ENCODE data around the gene EZH1.
"Not testable (repeated sequence)": the region's sequence is repeated elsewhere in the genome, so short reads cannot be mapped to it uniquely, and the experiment has no call there.

Gene EZH1

DNA sequence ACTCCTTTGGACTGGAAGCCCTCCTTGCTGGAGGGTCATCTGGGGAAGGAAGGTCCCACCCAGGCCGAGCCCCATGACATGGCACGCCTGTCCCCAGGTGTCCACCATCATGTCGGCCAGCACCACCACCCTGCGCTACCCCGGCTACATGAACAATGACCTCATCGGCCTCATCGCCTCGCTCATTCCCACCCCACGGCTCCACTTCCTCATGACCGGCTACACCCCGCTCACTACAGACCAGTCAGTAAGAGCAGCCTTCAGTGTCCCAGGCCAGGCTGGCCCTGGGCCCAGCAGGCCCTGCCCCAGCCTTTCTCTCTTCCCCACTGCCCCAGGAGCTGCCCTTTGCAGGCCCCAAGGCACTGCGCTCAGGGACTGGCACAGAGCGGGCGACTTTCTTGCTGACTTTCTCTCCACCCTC, 79.2 kb downstream of the EZH1 start:
- DNase-seq, result no peak

DNA sequence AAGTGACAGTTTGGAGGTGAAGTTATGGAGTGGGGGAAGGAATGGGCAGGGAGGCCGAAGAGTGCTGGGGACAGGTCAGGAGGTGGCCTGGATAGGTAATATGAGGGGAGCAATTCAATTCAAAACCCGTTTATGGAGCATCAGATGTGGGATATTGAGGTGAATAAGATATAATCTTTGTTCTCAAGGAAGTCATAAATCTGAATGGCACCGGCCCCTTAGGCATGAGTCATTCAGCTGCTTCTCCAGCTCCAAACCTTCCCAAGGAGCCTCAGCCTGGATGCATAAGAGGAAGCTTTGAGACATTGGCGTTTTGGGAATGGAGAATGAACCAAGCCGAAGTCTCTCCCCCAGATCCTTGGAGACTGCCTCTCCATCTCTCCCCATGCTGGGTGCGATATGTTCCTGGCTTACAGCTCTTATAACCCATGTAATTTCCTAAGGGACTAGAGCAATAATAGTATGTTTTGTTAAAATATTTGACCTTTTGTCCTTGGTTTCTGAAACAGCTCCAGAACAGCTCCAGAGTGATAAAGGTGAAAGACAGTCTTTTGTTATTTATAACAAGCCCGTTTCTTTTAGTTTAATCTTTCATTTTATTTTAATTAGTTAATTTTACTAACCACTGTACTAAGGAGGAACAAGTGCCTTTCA, 84.0 kb downstream of the EZH1 start:
- DNase-seq, result no peak

DNA sequence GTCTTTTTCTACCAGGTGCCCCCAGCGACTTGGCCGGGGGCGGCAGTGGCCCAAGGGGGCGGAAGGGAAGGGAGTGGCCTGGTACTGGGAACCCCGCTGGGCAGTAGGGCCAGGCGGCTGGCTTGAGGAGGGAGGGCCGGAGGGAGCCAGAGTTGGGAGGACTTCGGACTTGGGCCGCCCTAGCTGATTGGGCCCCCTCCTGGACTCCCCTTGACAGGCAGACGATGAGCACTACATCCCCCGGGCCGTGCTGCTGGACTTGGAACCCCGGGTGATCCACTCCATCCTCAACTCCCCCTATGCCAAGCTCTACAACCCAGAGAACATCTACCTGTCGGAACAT, 84.9 kb downstream of the EZH1 start:
- not testable (repeated sequence) for DNase-seq

DNA sequence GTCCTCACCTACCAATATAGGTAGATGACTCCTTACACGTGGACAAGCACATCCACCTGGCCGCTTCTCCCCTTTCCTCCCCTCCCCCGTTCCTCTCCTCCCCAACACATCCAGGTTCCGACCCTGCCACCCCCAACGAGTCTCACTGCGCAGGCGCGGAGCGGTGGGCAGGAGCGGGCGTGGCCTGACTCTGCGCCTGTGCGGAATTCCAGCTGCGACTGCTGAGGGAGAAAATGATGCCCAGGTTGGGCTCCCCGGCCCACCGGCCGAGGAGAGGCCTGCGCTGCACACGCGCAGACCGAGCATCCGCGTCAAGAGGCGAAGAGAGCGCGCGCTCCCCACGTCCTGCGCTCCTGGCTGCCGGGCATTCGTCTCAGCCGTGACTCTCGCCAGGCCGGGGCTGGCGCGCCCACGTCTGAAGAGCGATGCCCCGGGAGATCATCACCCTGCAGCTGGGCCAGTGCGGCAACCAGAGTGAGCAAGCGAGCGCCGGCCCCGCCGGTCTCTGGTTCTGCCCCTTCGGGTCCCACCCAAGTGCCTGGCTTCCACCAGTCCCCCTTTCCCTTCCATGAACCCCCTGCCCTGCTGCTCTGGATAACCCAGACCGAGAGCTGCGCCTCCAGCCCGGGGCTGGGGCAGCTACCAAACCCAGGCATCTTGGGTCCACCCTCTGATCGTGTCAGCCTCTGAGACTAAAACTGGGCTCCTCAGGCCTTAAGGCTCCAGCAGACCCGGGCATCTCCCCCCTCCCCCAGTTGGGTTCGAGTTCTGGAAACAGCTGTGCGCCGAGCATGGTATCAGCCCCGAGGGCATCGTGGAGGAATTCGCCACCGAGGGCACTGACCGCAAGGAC, 85.5 kb downstream of the EZH1 start, which contains the start of gene TUBG2:
Gene TUBG2 (plus strand): TSS at position 206 of the 853 bp plus-strand sequence. CDS start 220 bp downstream, at position 426.
- peak; percentile 78 for DNase-seq

DNA sequence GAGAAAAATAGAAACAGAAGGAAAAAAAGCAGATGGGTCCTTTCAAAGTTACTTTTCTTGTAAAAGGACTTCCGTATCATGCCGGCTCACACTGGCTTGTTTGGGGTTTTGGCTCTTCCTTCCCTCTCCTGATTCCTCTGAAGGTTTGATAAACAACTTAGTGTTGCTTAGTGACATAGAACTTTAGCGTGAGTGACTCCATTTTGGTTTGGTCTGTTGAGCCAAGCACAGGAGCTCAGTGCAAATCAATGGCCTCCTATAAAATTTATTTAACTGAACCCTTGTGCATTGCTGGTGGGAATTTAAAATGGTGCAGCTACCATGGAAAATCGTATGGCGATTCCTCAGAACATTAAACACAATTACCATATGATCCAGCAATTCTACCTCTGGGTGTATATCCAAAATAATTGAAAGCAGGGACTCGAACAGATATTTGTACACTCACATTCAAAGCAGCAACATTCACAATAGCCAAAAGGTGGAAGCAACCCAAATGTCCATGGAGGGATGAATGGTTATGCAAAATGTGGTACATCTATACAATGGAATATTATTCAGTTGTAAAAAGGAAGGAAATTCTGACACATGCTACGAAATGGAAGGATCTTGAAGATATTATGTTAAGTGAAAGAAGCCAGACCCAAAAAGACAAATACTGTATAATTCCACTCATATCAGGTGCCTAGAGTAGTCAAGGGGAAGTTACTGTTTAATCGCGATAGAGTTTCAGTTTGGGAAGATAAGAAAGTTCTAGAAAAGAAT, 86.8 kb downstream of the EZH1 start:
- no peak for DNase-seq

DNA sequence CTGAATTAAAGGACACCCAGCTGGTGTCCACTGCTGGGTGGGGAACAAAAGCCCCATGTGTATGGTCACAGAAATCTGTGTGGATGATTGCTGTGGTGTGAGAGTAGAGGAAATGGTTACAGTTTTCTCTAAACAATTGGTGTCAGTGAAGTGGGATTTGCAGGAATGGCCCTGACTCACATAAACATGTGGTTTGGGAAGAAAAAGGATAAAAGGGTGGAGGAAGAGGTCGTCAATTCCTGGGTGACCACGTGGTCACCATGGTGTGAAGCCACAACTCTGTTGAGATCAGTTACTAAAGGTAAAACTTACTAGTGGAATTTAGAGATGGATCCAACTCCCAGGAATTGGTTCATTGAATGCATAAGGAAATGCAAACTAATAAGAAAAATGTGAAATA, 89.3 kb downstream of the EZH1 start:
- DNase-seq, result no peak

DNA sequence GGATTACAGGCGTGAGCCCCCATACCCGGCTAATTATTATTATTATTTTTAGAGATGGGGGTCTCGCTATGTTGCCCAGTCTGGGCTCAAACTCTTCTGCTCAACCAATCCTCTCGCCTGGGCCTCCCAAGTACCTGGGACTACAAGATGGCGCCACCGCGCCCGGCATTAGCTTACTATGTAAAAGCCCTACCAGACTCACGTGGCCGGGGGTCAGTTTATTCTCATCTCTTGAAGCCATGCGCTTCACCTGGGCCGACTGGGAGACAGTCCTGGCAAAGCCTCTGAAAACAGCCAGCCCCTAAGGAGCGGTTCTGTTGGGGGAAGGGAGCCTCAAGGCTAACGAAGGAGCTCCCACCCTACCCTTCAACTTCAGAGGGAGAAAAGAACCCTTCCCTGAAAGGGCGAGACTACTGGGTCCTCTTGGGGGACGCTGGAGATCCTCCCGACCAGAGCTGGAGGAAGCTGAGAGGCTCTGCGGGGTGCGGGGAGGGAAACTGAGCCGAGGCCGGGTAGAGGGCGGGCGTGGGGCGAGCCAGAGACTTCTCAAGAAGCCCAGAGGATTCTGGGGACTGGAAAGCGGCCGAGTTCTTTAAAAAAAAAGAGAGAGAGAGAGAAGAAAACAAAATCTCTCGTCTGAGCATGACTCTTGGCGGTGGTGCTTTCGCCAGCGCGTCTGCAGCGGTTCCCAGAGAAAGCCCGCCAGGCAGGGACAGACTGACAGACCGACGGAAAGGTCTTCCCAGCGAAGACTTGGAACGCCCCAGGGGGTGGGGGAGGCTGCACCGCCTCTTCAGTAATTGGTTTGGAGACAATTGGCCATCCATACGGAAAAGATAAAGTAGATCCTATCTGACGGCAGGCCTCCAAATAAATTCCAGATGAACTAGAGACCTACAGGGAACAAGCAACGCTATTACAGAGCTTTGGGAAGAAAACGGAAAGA, 91.4 kb downstream of the EZH1 start:
- no peak for DNase-seq

DNA sequence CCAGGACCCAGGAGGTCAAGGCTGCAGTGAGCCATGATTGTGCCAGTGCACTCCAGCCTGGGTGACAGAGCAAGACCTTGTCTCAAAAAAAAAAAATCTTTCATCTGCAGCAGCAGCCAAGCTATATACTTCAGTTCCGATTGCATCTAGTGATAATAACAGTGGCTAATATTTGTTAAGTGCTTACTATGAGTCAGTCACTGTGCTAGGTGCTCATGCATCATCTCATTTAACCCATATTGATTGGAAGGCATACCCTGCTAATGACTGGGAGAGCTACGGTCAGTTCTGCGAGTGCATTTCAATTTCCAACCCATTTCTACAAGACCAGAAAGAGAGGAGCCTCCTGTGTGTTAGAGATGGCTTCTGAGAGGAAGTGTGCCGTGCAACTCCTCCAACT, 93.4 kb downstream of the EZH1 start:
- DNase-seq, result no peak

Data from activated T-cell treated with anti-CD3 and anti-CD28 coated beads, Interleukin-2, amount 50 U/mL, for 1 hour (primary cell).